ENCODE measurements around the gene EMID1. TPM values are rescaled to one million over a fixed set of nuclear protein-coding genes. Genes with fewer than 3 reads are reported as not detected.

EMID1 gene
- total RNA-seq, 1 donor from 2014 or later, result 6.7 TPM

DNA sequence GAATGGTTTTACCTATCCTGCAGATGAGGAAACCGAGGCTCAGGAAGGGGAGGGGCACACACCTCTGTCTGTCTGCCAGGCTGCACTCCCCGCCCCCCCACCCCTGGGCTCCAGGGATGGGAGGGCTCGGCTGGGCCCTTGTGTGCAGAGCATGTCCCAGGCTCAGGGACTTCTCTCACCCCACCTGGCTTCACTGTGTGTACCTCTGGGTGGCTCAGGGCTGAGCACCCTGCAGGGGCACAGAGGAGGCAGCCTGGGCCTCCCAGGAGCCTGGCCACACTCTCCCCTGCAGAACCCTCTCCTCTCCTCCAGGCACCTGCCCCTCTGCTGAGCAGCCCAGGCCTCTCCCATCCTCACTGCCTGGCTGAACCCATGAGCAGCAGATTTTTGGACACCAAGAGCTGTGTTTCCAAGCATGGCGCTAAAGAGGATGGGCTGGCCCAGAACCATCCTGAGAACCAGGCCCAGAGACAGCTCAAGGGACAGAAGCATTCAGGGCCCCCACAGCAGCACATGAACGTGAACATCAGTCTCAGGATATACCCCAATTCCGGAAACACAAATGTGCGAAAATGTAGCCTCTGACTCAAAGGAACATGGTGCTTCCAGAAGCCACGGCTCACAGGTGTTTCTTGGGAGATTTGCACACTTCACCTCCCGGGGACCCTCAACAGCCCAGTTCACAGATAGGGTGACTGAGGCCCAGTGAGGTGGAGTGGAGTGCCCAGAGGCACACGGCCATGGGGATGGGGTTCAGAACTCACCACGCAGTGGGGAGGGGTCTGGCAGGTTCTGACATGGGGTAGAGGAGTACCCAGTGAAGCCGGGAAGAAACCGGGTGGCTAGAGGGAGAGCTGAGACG is 10.5 kb downstream of the EMID1 start:
- DNase-seq (ENCODE audit: low spot score), result no peak
- Mint-ChIP-seq H3K4me3 (no peak overlapping the region), H3K27ac (peak overlapping the region; percentile 83), H3K4me1 (peaks cover 28% of the 10 kb centered on the region), H3K36me3 (peaks cover 2% of the 10 kb centered on the region), H3K9me3 (no peaks in the 10 kb centered on the region), H3K27me3 (ENCODE audit: insufficient read depth, low read depth) (peaks cover 2% of the 10 kb centered on the region)
- no peak overlapping the region for H3K4me2 ChIP-seq
- TF ChIP-seq, protein P1, sequence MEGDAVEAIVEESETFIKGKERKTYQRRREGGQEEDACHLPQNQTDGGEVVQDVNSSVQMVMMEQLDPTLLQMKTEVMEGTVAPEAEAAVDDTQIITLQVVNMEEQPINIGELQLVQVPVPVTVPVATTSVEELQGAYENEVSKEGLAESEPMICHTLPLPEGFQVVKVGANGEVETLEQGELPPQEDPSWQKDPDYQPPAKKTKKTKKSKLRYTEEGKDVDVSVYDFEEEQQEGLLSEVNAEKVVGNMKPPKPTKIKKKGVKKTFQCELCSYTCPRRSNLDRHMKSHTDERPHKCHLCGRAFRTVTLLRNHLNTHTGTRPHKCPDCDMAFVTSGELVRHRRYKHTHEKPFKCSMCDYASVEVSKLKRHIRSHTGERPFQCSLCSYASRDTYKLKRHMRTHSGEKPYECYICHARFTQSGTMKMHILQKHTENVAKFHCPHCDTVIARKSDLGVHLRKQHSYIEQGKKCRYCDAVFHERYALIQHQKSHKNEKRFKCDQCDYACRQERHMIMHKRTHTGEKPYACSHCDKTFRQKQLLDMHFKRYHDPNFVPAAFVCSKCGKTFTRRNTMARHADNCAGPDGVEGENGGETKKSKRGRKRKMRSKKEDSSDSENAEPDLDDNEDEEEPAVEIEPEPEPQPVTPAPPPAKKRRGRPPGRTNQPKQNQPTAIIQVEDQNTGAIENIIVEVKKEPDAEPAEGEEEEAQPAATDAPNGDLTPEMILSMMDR (IDR thresholded peaks at IDR 0.05), result no peak
- TF ChIP-seq EZH2phosphoT487 (IDR thresholded peaks at IDR 0.05) (no peak), EZH2 (IDR thresholded peaks at IDR 0.05) (no peak)
- no peak overlapping the region for H3K9ac ChIP-seq
- H2AFZ ChIP-seq (replicated peaks), result no peak overlapping the region
- H3K9me3 ChIP-seq (ENCODE audit: low read depth), result no peaks in the 10 kb centered on the region
- H3K4me3 ChIP-seq, result no peak overlapping the region
- no peak overlapping the region for H3K27ac ChIP-seq
- H3K79me2 ChIP-seq (ENCODE audit: low read depth), result no peaks in the 10 kb centered on the region
- no peaks in the 10 kb centered on the region for H3K27me3 ChIP-seq
- peaks cover 4% of the 10 kb centered on the region for H3F3A ChIP-seq (ENCODE audit: low read depth)
- H3K4me1 ChIP-seq, result peaks cover 15% of the 10 kb centered on the region
- no peaks in the 10 kb centered on the region for H3K36me3 ChIP-seq
- no peaks in the 10 kb centered on the region for H4K20me1 ChIP-seq (ENCODE audit: low read depth)

DNA sequence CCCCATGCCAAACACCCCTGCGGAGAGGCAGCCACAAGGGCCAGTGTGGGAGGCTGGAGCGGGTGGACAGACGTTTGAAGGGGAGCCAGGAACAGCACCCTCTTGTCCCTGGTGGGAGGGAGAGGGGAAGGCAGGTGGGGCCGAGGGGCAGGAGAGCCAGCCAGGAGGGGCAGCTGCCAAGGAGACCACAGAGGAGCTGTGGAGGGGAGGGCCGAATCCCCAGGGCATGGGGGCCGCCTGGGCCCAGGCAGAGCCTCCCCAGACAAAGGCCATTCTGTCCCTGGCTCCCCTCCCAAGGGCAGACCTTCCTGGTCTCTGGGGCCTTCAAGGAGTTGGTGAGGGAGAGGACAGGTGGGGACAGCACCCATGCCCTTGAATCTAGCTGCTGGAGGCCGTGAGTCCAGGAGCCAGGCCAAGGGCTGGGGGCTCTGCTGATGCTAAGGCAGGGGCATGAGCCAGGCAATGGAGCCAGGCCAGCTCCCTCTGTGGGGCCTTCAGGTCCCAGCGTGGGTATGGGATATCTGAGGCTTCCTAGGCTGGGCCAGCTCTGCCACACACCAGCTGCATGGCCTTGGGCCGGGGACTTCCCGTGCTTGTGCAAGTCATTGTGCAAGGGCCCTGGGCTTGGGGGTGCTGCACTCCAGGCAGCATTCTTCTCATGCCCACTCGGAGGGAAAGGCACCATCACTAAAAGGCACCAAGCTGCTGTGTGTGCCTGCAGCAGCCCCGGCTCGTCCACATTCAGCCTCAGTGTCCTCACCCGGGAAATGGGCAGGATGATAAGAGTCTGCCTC is 11.4 kb downstream of the EMID1 start:
- peak overlapping the region; percentile 33 for H3K27ac Mint-ChIP-seq
- Histone ChIP-seq H3K4me1 (peaks cover 15% of the 10 kb centered on the region), H2AFZ (replicated peaks) (no peak overlapping the region), H3K79me2 (ENCODE audit: low read depth) (no peaks in the 10 kb centered on the region), H3K36me3 (no peaks in the 10 kb centered on the region), H4K20me1 (ENCODE audit: low read depth) (no peaks in the 10 kb centered on the region), H3K9ac (no peak overlapping the region), H3K4me3 (no peak overlapping the region), H3K27me3 (no peaks in the 10 kb centered on the region), H3K4me2 (no peak overlapping the region), H3K27ac (no peak overlapping the region), H3K9me3 (ENCODE audit: low read depth) (no peaks in the 10 kb centered on the region), H3F3A (ENCODE audit: low read depth) (peaks cover 4% of the 10 kb centered on the region)
- H3K27me3 Mint-ChIP-seq (ENCODE audit: insufficient read depth, low read depth), result peaks cover 2% of the 10 kb centered on the region
- H3K4me3 Mint-ChIP-seq, result no peak overlapping the region
- H3K4me1 Mint-ChIP-seq, result peaks cover 21% of the 10 kb centered on the region
- H3K36me3 Mint-ChIP-seq, result peaks cover 2% of the 10 kb centered on the region
- DNase-seq (ENCODE audit: low spot score), result no peak
- TF ChIP-seq, protein P1 (IDR thresholded peaks at IDR 0.05), result no peak
- TF ChIP-seq EZH2phosphoT487 (IDR thresholded peaks at IDR 0.05) (no peak), EZH2 (IDR thresholded peaks at IDR 0.05) (no peak)
- H3K9me3 Mint-ChIP-seq, result no peaks in the 10 kb centered on the region

DNA sequence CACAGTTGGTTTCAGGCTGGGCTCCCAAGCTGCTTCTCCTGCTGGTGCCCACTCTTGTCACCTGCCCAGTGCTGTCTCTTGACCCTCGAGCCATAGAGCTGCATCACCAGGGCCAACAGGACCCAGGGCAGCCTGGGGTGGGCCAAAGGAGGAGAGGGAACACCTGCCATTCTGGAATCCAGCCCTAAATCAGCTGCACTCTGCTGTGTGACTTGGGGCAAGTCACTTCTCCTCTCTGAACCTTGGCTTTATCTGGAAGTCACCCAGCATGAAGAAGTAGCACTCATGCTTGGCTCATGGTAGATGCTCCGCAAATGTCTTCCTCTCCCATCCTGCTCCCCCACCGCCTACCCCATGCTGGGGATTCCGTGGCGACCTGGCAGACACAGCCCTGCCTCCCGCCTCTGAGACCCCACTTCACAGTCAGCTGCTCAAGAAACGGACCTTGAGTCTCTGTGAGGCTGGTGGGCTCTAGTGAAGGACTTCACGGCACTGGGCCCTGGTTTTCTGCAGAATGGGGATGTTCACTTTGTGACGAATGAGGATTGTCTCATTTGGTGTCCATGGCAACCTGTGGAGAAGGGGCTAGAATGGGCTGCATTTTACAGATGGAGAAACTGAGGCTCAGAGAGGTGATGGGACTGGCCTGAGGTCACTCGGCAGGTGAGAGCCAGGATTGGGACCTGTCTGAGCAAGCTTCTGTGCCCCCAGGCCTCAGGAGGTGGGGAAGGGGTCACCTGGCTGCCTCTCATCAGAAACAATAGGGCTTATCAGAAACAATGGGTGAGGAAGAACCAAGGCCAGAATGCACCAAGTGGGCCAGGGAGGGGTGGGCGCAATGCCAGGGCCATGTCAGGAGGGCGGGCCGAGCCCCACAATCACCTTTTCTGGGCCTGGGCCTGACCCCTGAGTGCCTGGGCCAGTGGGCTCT is 12.4 kb downstream of the EMID1 start:
- H2AFZ ChIP-seq (replicated peaks), result no peak overlapping the region
- H4K20me1 ChIP-seq (ENCODE audit: low read depth), result no peaks in the 10 kb centered on the region
- Mint-ChIP-seq H3K36me3 (peaks cover 4% of the 10 kb centered on the region), H3K27me3 (ENCODE audit: insufficient read depth, low read depth) (peaks cover 2% of the 10 kb centered on the region), H3K4me3 (no peak overlapping the region), H3K4me1 (peaks cover 23% of the 10 kb centered on the region), H3K9me3 (no peaks in the 10 kb centered on the region), H3K27ac (no peak overlapping the region)
- DNase-seq (ENCODE audit: low spot score), result no peak
- H3K9me3 ChIP-seq (ENCODE audit: low read depth), result no peaks in the 10 kb centered on the region
- H3F3A ChIP-seq (ENCODE audit: low read depth), result no peaks in the 10 kb centered on the region
- H3K4me3 ChIP-seq, result no peak overlapping the region
- no peak overlapping the region for H3K27ac ChIP-seq
- no peak overlapping the region for H3K4me2 ChIP-seq
- no peaks in the 10 kb centered on the region for H3K79me2 ChIP-seq (ENCODE audit: low read depth)
- H3K9ac ChIP-seq, result no peak overlapping the region
- H3K27me3 ChIP-seq, result no peaks in the 10 kb centered on the region
- no peak for TF ChIP-seq EZH2 (IDR thresholded peaks at IDR 0.05)
- TF ChIP-seq, protein P1 (IDR thresholded peaks at IDR 0.05), result no peak
- no peak for TF ChIP-seq EZH2phosphoT487 (IDR thresholded peaks at IDR 0.05)
- no peaks in the 10 kb centered on the region for H3K36me3 ChIP-seq
- peaks cover 15% of the 10 kb centered on the region for H3K4me1 ChIP-seq

All from neural progenitor cell (in vitro differentiated cells).